ENCODE data around the gene C19orf81. TPM values are rescaled to one million over a fixed set of nuclear protein-coding genes. Genes with fewer than 3 reads are reported as not detected.

Gene C19orf81
- polyA plus RNA-seq, 3 donors = 1.5 TPM; not detected in 2

GRCh38 chr19:50668416-50668815, 19.2 kb downstream of the C19orf81 start:
- WGBS, 3 donors = 0 to 5% (median 4%) methylated on average over 14 to 49 of the region's 49 CpGs
- no peak overlapping the region for H3K27ac ChIP-seq (ENCODE audit: low read depth, low read length)

GRCh38 chr19:50668879-50669278, 19.6 kb downstream of the C19orf81 start:
- WGBS, 3 donors = 40 to 51% (median 41%) methylated on average over 14 to 20 of the region's 20 CpGs
- H3K27ac ChIP-seq (ENCODE audit: low read depth, low read length) = no peak overlapping the region

- 40 to 47% (median 44%) methylated on average over 23 of the region's 23 CpGs for WGBS, 3 donors
- no peak overlapping the region for H3K27ac ChIP-seq (ENCODE audit: low read depth, low read length)
These were observed 20.3 kb downstream of the C19orf81 start for GRCh38 chr19:50669302-50670101.

- WGBS, 3 donors = 15 to 36% (median 31%) methylated on average over 5 of the region's 5 CpGs
- H3K27ac ChIP-seq (ENCODE audit: low read depth, low read length) = no peak overlapping the region
These were observed 20.8 kb downstream of the C19orf81 start for GRCh38 chr19:50670102-50670380.

- no peak overlapping the region for H3K27ac ChIP-seq (ENCODE audit: low read depth, low read length)
- 19 to 32% (median 28%) methylated on average over 15 of the region's 15 CpGs for WGBS, 3 donors
These were observed 23.9 kb downstream of the C19orf81 start for GRCh38 chr19:50673118-50673517.

GRCh38 chr19:50676625-50677197, 27.5 kb downstream of the C19orf81 start:
- H3K27ac ChIP-seq (ENCODE audit: low read depth, low read length) = no peak overlapping the region
- 68 to 89% (median 68%) methylated on average over 1 of the region's 1 CpG for WGBS, 3 donors

- no peak overlapping the region for H3K27ac ChIP-seq (ENCODE audit: low read depth, low read length)
- WGBS, 3 donors = 31 to 76% (median 64%) methylated on average over 5 of the region's 5 CpGs
These were observed 28.4 kb downstream of the C19orf81 start for GRCh38 chr19:50677636-50678035.

- no peak overlapping the region for H3K27ac ChIP-seq (ENCODE audit: low read depth, low read length)
- WGBS, 3 donors = 44 to 67% (median 64%) methylated on average over 3 of the region's 3 CpGs
These were observed 29.1 kb downstream of the C19orf81 start for GRCh38 chr19:50678323-50678722.

- H3K27ac ChIP-seq (ENCODE audit: low read depth, low read length) = no peak overlapping the region
- 13 to 14% (median 13%) methylated on average over 23 of the region's 23 CpGs for WGBS, 3 donors
These were observed 30.2 kb downstream of the C19orf81 start for GRCh38 chr19:50679177-50680125.

GRCh38 chr19:50686310-50687032, 37.2 kb downstream of the C19orf81 start:
- H3K27ac ChIP-seq (ENCODE audit: low read depth, low read length) = no peak overlapping the region
- WGBS, 3 donors = 15 to 35% (median 31%) methylated on average over 30 to 50 of the region's 50 CpGs

GRCh38 chr19:50688766-50689165, 39.5 kb downstream of the C19orf81 start:
- 60 to 75% (median 64%) methylated on average over 9 to 19 of the region's 19 CpGs for WGBS, 3 donors
- H3K27ac ChIP-seq (ENCODE audit: low read depth, low read length) = no peak overlapping the region

GRCh38 chr19:50690439-50690838, 41.2 kb downstream of the C19orf81 start:
- WGBS, 3 donors = 66 to 77% (median 76%) methylated on average over 7 of the region's 7 CpGs
- no peak overlapping the region for H3K27ac ChIP-seq (ENCODE audit: low read depth, low read length)

GRCh38 chr19:50693064-50693975, 44.1 kb downstream of the C19orf81 start:
- 4 to 13% (median 10%) methylated on average over 22 to 23 of the region's 23 CpGs for WGBS, 3 donors
- no peak overlapping the region for H3K27ac ChIP-seq (ENCODE audit: low read depth, low read length)

GRCh38 chr19:50694815-50695145, 45.5 kb downstream of the C19orf81 start:
- 1 to 5% (median 3%) methylated on average over 24 to 51 of the region's 51 CpGs for WGBS, 3 donors
- H3K27ac ChIP-seq (ENCODE audit: low read depth, low read length) = no peak overlapping the region

GRCh38 chr19:50695251-50696093, 46.2 kb downstream of the C19orf81 start:
- H3K27ac ChIP-seq (ENCODE audit: low read depth, low read length) = no peak overlapping the region
- 2 to 3% (median 2%) methylated on average over 32 to 65 of the region's 81 CpGs for WGBS, 3 donors

GRCh38 chr19:50696094-50696483, 46.8 kb downstream of the C19orf81 start:
- 51 to 56% (median 54%) methylated on average over 15 of the region's 15 CpGs for WGBS, 3 donors
- H3K27ac ChIP-seq (ENCODE audit: low read depth, low read length) = no peak overlapping the region
